SU-DHL-6 (cell line): ENCODE measurements around the gene GRPEL1.

Experiments
- CTCF ChIP-seq: fragments of 200-600 bp; sonication (generic); IDR thresholded peaks from one replicate; pipeline ENCODE4 v1.5.1; 2017; ENCODE audit warnings: antibody characterized with exemption, mild to moderate bottlenecking, low read length, moderate library complexity; ENCODE audit not compliant: insufficient read depth, poor library complexity, severe bottlenecking
- EZH2phosphoT487 ChIP-seq: fragments of 200-600 bp; sonication (generic), shearing (Covaris generic); conservative IDR thresholded peaks from 2 replicates; pipeline ENCODE4 v1.6.1; 2018; ENCODE audit warnings: mild to moderate bottlenecking, antibody characterized with exemption, low read length, moderate library complexity, mixed read lengths

GRCh38 chr4:7059662-7060061, 8.2 kb downstream of the GRPEL1 start:
- TF ChIP-seq CTCF (no peak), EZH2phosphoT487 (no peak)
